Nephron (organoid): ENCODE data around the gene NPW.
A peak's percentile ranks its signal among the peaks of the same experiment; 100 is the strongest.
"Not testable (repeated sequence)": the region's sequence is repeated elsewhere in the genome, so short reads cannot be mapped to it uniquely, and the experiment has no call there.

ENCODE experiments used
- H3K27ac Mint-ChIP-seq, 3 experiments: 2 replicates each; pipeline ENCODE4 v1.8.0; 2020; ENCODE audit warnings: mixed read lengths in 3 of 3, mild to moderate bottlenecking in 2 of 3, moderate library complexity in 1 of 3
- H3K27me3 Mint-ChIP-seq: 2 replicates; pipeline ENCODE4 v1.8.0; 2021; ENCODE audit warnings: low read depth, mild to moderate bottlenecking, moderate library complexity, mixed read lengths
- H3K36me3 Mint-ChIP-seq: 2 replicates; pipeline ENCODE4 v1.8.0; 2020; ENCODE audit warnings: low read depth, mixed read lengths
- H3K4me1 Mint-ChIP-seq: 2 replicates; pipeline ENCODE4 v1.8.0; 2020; ENCODE audit warnings: mixed read lengths
- H3K4me3 Mint-ChIP-seq, 3 experiments: 2 replicates each; pipeline ENCODE4 v1.8.0; 2020; ENCODE audit warnings: mild to moderate bottlenecking in 3 of 3, mixed read lengths in 3 of 3, moderate library complexity in 2 of 3
- H3K9me3 Mint-ChIP-seq: 2 replicates; pipeline ENCODE4 v1.8.0; 2020; ENCODE audit warnings: mixed read lengths
- TF ChIP-seq, protein P1 (sequence below), 3 experiments: fragments of 200-600 bp; sonication (generic); IDR thresholded peaks; one replicate each; pipeline ENCODE4 v1.5.0; 2021; ENCODE audit warnings: antibody characterized with exemption in 3 of 3; ENCODE audit not compliant: unreplicated experiment in 3 of 3

The NPW gene

DNA sequence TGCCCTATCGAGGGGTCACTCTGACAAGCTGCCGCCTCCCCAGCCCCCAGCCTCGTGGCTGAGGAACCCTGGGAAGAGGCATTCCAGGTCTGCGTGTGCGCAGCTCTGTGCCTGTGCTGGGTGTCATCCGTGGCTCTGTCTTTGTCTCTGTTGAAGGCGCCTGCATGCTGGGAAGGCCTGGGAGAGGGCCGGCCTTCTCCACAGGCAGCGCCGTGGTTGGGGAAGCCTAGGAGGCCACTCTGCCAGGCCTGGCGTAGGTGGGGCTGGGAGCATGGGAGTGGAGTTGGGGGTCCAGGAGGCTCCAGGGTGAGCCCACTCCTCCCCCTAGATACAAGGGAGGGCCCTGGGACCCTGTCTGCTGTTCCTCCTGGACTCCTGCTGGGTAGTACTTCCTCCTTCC, 10.5 kb downstream of the NPW start:
- peak overlapping the region; percentile 62 to 79 (median 75) for H3K4me3 Mint-ChIP-seq
- H3K9me3 Mint-ChIP-seq = no peaks in the 10 kb centered on the region
- peak overlapping the region in 1 of 3 experiments; percentile 42 for H3K27ac Mint-ChIP-seq
- H3K27me3 Mint-ChIP-seq = peaks cover 3% of the 10 kb centered on the region
- peaks cover 18% of the 10 kb centered on the region for H3K4me1 Mint-ChIP-seq
- H3K36me3 Mint-ChIP-seq = peaks cover 4% of the 10 kb centered on the region
- TF ChIP-seq, protein P1, sequence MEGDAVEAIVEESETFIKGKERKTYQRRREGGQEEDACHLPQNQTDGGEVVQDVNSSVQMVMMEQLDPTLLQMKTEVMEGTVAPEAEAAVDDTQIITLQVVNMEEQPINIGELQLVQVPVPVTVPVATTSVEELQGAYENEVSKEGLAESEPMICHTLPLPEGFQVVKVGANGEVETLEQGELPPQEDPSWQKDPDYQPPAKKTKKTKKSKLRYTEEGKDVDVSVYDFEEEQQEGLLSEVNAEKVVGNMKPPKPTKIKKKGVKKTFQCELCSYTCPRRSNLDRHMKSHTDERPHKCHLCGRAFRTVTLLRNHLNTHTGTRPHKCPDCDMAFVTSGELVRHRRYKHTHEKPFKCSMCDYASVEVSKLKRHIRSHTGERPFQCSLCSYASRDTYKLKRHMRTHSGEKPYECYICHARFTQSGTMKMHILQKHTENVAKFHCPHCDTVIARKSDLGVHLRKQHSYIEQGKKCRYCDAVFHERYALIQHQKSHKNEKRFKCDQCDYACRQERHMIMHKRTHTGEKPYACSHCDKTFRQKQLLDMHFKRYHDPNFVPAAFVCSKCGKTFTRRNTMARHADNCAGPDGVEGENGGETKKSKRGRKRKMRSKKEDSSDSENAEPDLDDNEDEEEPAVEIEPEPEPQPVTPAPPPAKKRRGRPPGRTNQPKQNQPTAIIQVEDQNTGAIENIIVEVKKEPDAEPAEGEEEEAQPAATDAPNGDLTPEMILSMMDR (IDR thresholded peaks at IDR 0.05; ENCODE audit: unreplicated experiment in 3 of 3) = no peak

DNA sequence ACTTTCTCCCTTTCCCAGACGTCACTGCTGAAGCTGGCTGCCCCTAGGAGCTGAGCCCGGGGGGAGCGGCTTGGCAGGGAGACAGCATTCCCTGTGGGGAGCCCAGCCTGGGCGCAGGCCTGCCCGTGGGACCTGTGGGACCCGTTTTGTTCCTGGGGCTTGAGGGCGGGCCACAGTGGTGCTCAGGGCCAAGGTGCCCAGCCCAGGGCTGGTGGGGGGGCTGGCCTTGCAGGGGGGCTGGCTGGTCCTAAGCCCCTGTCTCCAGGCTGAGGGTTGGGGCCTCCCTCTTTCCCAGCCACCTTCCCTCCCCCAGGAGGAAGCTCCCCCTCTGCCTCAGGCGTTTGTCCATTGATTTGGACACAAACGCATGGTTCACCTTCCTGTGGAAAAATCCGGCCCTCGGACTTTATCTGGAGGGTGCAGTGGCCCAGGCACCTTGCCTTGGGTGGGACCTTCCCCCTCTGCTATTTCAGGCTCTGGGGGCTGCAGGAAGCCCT, 11.5 kb downstream of the NPW start:
- Mint-ChIP-seq H3K4me1 (peaks cover 18% of the 10 kb centered on the region), H3K9me3 (no peaks in the 10 kb centered on the region), H3K4me3 (no peak overlapping the region), H3K27ac (peak overlapping the region in 1 of 3 experiments; percentile 27), H3K36me3 (peaks cover 4% of the 10 kb centered on the region), H3K27me3 (peaks cover 3% of the 10 kb centered on the region)
- TF ChIP-seq, protein P1 (IDR thresholded peaks at IDR 0.05; ENCODE audit: unreplicated experiment in 3 of 3) = no peak

DNA sequence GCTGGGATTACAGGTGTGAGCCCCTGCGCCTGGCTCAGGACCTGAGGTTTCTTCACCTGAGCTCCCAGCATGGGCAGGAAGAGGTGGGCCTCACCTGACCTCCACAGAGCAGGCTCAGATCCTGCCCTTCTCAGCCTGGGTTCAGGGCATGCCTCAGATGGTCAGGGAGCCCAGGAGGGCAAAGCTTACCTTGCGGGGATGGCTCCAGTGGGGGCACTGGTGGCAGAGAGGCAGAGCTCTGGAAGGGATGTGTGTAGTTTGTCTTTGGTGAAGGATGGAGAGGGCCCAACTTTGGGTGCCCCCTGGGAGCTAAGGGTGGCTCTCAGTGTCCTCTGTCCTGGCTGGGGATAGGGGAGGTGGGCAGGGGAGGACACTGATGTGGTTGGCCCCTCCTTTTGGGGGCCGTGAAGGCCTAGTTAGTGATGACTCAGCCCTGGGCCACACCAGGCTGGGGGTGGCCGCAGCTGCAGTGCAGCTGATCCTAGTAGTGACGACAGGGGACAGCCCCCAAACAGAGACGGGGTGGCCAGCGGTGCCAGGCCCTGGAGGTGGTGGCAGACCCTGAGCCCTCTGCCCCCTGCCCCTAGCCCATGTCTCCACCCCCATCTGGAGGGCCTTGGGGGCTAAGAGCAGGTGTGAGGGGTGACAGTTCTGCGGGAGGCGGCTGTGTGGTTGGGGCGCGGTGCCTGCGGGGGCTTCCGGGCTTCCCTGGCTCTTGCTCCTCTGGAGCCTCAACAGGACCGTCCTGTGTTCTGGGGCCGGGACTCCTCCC, 12.9 kb downstream of the NPW start:
- peak overlapping the region; percentile 80 to 90 (median 81) for H3K27ac Mint-ChIP-seq
- peaks cover 19% of the 10 kb centered on the region for H3K4me1 Mint-ChIP-seq
- peaks cover 3% of the 10 kb centered on the region for H3K27me3 Mint-ChIP-seq
- H3K4me3 Mint-ChIP-seq = peak overlapping the region in 2 of 3 experiments; percentile 3 to 6
- TF ChIP-seq, protein P1 (IDR thresholded peaks at IDR 0.05; ENCODE audit: unreplicated experiment in 3 of 3) = no peak
- peaks cover 4% of the 10 kb centered on the region for H3K36me3 Mint-ChIP-seq
- H3K9me3 Mint-ChIP-seq = no peaks in the 10 kb centered on the region

DNA sequence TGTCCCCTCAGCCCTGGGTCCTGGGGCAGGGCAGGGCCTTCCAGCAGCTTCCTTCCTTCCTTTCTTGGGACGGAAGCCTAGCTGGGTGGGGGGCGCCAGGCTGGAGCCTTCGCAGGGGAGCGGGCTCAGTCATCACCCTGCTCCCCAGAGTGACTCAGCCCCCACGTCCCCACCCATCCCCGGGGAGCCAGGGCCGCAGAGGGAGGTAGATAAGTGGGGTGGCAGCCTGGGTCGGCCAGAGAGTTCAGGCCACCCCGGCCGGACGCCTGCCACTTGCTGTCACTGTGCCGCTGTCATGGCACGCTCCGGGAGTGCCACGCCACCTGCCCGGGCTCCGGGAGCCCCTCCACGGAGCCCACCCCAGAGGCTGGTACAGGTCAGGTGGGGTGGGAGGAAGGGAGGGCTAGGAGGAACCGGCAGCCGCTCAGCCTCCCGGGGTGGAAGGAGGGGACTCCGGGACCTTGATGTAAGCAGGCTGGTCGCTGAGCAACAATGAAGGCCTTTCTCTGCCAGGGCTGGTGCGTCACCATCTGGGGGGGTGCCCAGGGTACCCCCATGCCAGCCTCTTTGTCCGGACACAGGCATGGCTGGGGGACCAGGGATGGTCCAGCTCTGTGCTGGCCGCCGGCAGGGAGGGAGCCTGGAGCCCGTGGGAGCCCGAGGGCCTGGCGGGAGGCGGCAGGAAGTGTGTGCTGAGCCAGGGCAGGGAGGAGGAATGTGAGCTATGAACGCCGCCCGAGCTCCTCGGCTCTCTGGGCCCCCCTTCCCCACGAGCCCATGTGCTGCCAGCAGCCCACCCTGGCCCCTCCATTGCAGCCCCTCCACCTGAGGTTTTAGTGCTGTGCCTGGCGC, 13.7 kb downstream of the NPW start:
- peak overlapping the region; percentile 86 to 93 (median 91) for H3K27ac Mint-ChIP-seq
- peaks cover 23% of the 10 kb centered on the region for H3K4me1 Mint-ChIP-seq
- H3K4me3 Mint-ChIP-seq = peak overlapping the region; percentile 35 to 56 (median 45)
- H3K9me3 Mint-ChIP-seq = no peaks in the 10 kb centered on the region
- peaks cover 3% of the 10 kb centered on the region for H3K27me3 Mint-ChIP-seq
- peaks cover 4% of the 10 kb centered on the region for H3K36me3 Mint-ChIP-seq
- TF ChIP-seq, protein P1 (IDR thresholded peaks at IDR 0.05; ENCODE audit: unreplicated experiment in 3 of 3) = no peak

DNA sequence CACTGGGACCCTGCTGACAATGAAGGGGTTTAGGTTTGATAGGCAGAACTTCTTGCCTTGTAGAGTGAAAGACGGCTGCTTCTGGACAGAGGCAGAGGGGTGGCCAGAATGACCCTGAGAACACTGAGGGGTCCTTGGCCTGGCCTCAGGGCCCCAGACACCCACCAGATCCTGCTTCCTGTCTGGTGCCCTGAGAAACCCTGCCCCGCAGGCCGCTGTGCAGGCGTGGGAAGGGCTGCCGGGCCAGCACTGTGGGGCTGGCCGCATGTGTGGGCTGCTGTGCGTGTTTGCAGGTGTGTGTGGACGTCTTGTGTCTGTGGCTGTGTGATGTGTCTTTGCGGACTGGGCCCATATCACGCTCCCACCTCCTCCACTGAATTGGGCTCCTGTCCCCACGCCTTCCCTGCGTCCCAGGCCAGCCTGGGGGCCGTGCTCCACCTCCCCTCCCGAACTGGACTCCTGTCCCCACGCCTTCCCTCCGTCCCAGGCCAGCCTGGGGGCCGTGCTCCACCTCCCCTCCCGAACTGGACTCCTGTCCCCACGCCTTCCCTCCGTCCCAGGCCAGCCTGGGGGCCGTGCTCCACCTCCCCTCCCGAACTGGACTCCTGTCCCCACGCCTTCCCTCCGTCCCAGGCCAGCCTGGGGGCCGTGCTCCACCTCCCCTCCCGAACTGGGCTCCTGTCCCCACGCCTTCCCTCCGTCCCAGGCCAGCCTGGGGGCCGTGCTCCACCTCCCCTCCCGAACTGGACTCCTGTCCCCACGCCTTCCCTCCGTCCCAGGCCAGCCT, 14.5 kb downstream of the NPW start:
- not testable (repeated sequence) for H3K27me3 Mint-ChIP-seq, H3K36me3 Mint-ChIP-seq
- peak overlapping the region; percentile 35 to 56 (median 45) for H3K4me3 Mint-ChIP-seq

More for the DNA sequence above, 14.5 kb downstream of the NPW start:
- not testable (repeated sequence) for H3K9me3 Mint-ChIP-seq
- peak overlapping the region; percentile 86 to 93 (median 91) for H3K27ac Mint-ChIP-seq
- peaks cover 29% of the 10 kb centered on the region for H3K4me1 Mint-ChIP-seq
